HepG2 (cell line): Measurements from ENCODE around the gene GARIN1A.

Experiments
- DNMT1 ChIP-seq: sonication (generic); formaldehyde crosslinking; IDR thresholded peaks from 2 replicates; pipeline ENCODE4 v1.5.1; 2020; ENCODE audit warnings: mild to moderate bottlenecking, missing genetic modification reagents
- EEA1 ChIP-seq: sonication (generic); formaldehyde crosslinking; IDR thresholded peaks from 2 replicates; pipeline ENCODE4 v1.5.1; 2020; ENCODE audit warnings: mild to moderate bottlenecking, missing genetic modification reagents, borderline replicate concordance
- EZH2 ChIP-seq: conservative IDR thresholded peaks from 2 replicates; pipeline ENCODE4 v1.6.1; 2012; ENCODE audit warnings: mild to moderate bottlenecking, low read depth, low read length, moderate library complexity
- FOXM1 ChIP-seq: sonication (generic); formaldehyde crosslinking; IDR thresholded peaks from 2 replicates; pipeline ENCODE4 v1.5.0; 2020; ENCODE audit warnings: missing genetic modification reagents
- NRL ChIP-seq: sonication (generic); formaldehyde crosslinking; IDR thresholded peaks from 2 replicates; pipeline ENCODE4 v1.5.0; 2020; ENCODE audit warnings: missing genetic modification reagents, mild to moderate bottlenecking, moderate library complexity, borderline replicate concordance
- POLR2AphosphoS5 ChIP-seq: IDR thresholded peaks from 2 replicates; pipeline ENCODE4 v1.6.1; 2012; ENCODE audit warnings: low read depth, low read length
- TCF12 ChIP-seq, 2 experiments: fragments of 450-650 bp in 1 of 2; sonication (generic) in 1 of 2; formaldehyde crosslinking in 1 of 2; IDR thresholded peaks; 2 replicates each; pipeline versions ENCODE4 v1.6.1 to v1.8.0; 2017 to 2022; ENCODE audit warnings: antibody characterized with exemption in 1 of 2, mild to moderate bottlenecking in 1 of 2, missing genetic modification reagents in 1 of 2, moderate library complexity in 1 of 2
- ZFP82 ChIP-seq: sonication (generic); formaldehyde crosslinking; IDR thresholded peaks from 2 replicates; pipeline ENCODE4 v1.5.1; 2020; ENCODE audit warnings: mild to moderate bottlenecking, missing genetic modification reagents, borderline replicate concordance
- ZNF781 ChIP-seq: sonication (generic); formaldehyde crosslinking; IDR thresholded peaks from 2 replicates; pipeline ENCODE4 v1.5.1; 2020; ENCODE audit warnings: borderline replicate concordance, mild to moderate bottlenecking, missing genetic modification reagents; ENCODE audit errors: not compliant biosample characterization

GRCh38 chr7:128662091-128662490, 10.0 kb upstream of the GARIN1A start:
- no peak for TF ChIP-seq POLR2AphosphoS5
- TF ChIP-seq FOXM1, result no peak
- no peak for TF ChIP-seq TCF12 (IDR thresholded peaks at IDR 0.05)
- no peak for TF ChIP-seq TCF12 (CRISPR knock-in tag; IDR thresholded peaks at IDR 0.05)
- no peak for TF ChIP-seq ZNF781 (CRISPR knock-in tag)
- TF ChIP-seq DNMT1 (CRISPR knock-in tag), result no peak
- TF ChIP-seq EZH2, result no peak
- no peak for TF ChIP-seq ZFP82 (CRISPR knock-in tag)
- no peak for TF ChIP-seq EEA1
- no peak for TF ChIP-seq NRL (CRISPR knock-in tag)
